Uterus (tissue), 2 donors: ENCODE data around the gene CCNY.

Experiments used
- CTCF ChIP-seq, 4 experiments: fragments of 200-600 bp in 2 of 4; fragments of 450-650 bp in 2 of 4; sonication (generic) in 2 of 4; IDR thresholded peaks; one replicate each; pipeline ENCODE4 v1.5.1; 2016 to 2019; ENCODE audit warnings: antibody characterized with exemption in 4 of 4, mild to moderate bottlenecking in 2 of 4, moderate library complexity in 1 of 4
- POLR2A ChIP-seq, 2 donors: fragments of 450-650 bp; IDR thresholded peaks; one replicate each; pipeline ENCODE4 v1.6.1; 2016; ENCODE audit warnings: antibody characterized with exemption in 2 of 2, mild to moderate bottlenecking in 1 of 2, moderate library complexity in 1 of 2

DNA sequence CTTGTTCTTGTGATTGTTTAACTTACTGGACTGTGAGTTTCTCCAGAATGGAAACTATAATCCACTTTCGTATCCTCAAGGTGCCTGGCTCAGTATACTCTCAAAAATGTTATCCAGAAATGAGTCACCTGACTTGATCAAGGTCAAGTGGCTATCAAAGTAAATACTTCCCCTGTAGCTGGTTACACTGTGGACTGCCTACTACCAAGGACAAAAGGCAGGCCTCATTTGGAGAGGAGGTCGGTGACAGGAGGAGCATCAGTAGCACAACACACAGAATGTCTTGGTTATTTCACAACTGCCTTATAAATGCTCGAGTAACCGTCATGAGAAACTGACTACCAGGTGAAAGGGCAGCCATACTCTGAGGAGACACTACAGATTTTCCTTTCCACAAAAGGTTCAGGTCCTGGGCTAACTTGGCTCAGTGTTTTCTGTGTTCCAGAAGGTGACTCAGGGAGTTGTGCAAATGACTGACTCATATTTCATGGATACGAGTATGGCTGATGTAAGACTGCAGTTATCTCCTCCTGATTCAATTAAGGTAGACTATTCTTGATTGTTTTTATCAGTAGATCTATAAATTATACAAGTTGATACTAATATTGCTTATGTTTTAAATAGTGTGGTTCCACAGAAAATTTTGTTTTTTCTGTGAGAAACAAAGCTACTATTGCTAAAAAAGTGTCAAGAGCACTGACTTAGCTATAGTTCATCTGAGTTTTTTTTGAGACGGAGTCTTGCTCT, 4.2 kb upstream of the CCNY start:
- TF ChIP-seq CTCF (IDR thresholded peaks at IDR 0.05) (no peak), POLR2A (IDR thresholded peaks at IDR 0.05) (no peak)
